ENCODE results near the gene CAP2. TPM values are rescaled to one million over a fixed set of nuclear protein-coding genes. Genes with fewer than 3 reads are reported as not detected.

The CAP2 gene
- total and polyA plus RNA-seq, 2 experiments from 2014 or later = 4.8 to 22.5 TPM

DNA sequence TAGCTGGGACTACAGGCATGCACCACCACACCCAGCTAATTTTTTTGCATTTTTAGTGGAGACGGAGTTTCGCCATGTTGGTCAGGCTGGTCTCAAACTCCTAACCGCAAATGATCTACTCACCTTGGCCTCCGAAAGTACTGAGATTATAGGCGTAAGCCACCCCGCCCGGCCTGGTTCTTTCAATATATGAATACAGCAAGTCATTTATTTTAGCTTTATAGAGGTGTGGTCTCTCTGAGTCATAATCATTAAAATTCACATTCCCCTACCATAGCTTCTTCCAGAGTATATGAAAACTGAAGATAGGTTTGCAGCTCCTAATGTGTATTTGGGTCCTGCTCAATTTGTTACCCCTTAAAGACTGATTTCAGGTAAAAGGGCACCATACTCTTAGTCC lies 118.2 kb downstream of the CAP2 start:
- no peaks in the 10 kb centered on the region for H3K9me2 ChIP-seq (ENCODE audit: insufficient read depth)
- no peaks in the 10 kb centered on the region for H4K20me1 ChIP-seq (ENCODE audit: insufficient read depth)
- in situ Hi-C loops (cut with MboI) = no loop called here
- no peak overlapping the region for H3K4me3 ChIP-seq
- H3K79me2 ChIP-seq (ENCODE audit: insufficient read depth) = no peaks in the 10 kb centered on the region
- WGBS, 2 experiments (ENCODE audit: low coverage in 1 of 2, low lambda C conversion rate in 2 of 2, missing lambda C conversion rate in 2 of 2) = 96 to 98% methylated on average over 7 of the region's 7 CpGs
- no peaks in the 10 kb centered on the region for H3F3A ChIP-seq (ENCODE audit: insufficient read depth)
- H3K4me2 ChIP-seq (ENCODE audit: unreplicated experiment) = no peak overlapping the region
- H3K4me1 ChIP-seq (ENCODE audit: insufficient read depth) = no peaks in the 10 kb centered on the region
- no peaks in the 10 kb centered on the region for H3K36me3 ChIP-seq (ENCODE audit: low read depth)
- H3K9me3 ChIP-seq (ENCODE audit: low read depth) = no peaks in the 10 kb centered on the region
- no peak overlapping the region for H3K9ac ChIP-seq
- DNase-seq = no peak
- no peak overlapping the region for H3K27ac ChIP-seq
- TF ChIP-seq EZH2 (IDR thresholded peaks at IDR 0.05; ENCODE audit: insufficient read depth, poor library complexity, severe bottlenecking) = no peak
- no peak for TF ChIP-seq EZH2phosphoT487 (IDR thresholded peaks at IDR 0.05; ENCODE audit: insufficient read depth, low read depth)
- no peak overlapping the region for H2AFZ ChIP-seq
- H3K27me3 ChIP-seq (replicated peaks; ENCODE audit: insufficient read depth) = no peaks in the 10 kb centered on the region

DNA sequence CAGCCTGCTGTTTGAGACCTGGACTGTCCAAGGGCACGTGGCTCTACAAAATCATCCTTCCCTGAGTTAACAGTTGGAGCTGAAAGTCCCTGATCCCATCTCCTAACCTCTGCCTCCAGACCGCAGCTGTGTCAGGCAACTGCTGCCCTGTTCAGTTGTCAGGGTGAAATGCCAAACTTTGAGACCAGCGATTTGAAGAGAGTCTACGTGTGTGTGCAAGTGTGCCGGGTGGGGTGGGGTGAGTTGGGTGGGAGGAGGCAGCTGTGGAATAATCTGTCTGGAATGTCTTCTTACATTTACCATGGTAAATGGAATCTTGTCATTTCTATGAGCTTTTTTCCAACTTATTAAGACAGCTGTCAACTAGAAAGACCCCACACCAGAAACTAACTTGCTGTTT lies 125.7 kb downstream of the CAP2 start:
- Histone ChIP-seq H2AFZ (no peak overlapping the region), H3K9me2 (ENCODE audit: insufficient read depth) (no peaks in the 10 kb centered on the region), H4K20me1 (ENCODE audit: insufficient read depth) (no peaks in the 10 kb centered on the region), H3K27me3 (replicated peaks; ENCODE audit: insufficient read depth) (no peaks in the 10 kb centered on the region), H3K9ac (no peak overlapping the region), H3K36me3 (ENCODE audit: low read depth) (no peaks in the 10 kb centered on the region), H3K9me3 (ENCODE audit: low read depth) (no peaks in the 10 kb centered on the region), H3K4me3 (no peak overlapping the region), H3K4me1 (ENCODE audit: insufficient read depth) (peaks cover 4% of the 10 kb centered on the region; the same call in 1 of the 2 replicates), H3K4me2 (ENCODE audit: unreplicated experiment) (no peak overlapping the region), H3F3A (ENCODE audit: insufficient read depth) (no peaks in the 10 kb centered on the region), H3K27ac (no peak overlapping the region), H3K79me2 (ENCODE audit: insufficient read depth) (no peaks in the 10 kb centered on the region)
- 74 to 76% methylated on average over 5 of the region's 5 CpGs for WGBS, 2 experiments (ENCODE audit: low coverage in 1 of 2, low lambda C conversion rate in 2 of 2, missing lambda C conversion rate in 2 of 2)
- in situ Hi-C loops (cut with MboI) = no loop called here
- TF ChIP-seq EZH2 (IDR thresholded peaks at IDR 0.05; ENCODE audit: insufficient read depth, poor library complexity, severe bottlenecking) = no peak
- peak; percentile 28 for DNase-seq

DNA sequence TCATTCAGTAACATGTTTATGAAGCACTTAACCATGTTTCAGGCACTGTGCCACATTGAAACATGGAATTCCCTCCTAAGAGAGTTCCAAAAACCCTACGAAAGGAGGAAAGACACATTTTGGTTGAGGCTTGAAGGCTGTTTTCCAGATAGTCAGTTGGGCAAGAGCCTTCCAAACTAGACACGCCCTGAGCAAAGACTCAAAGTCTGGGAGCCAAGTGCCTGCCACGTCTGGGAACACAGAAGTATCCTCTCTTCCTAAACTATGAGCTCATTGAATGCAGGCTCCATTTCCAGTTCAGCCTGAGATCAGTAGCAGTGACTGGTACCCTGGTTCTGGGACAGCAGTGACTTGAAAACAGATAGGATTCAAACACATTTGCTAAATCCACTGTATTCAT lies 132.2 kb downstream of the CAP2 start:
- in situ Hi-C loops (cut with MboI) = no loop called here
- TF ChIP-seq EZH2phosphoT487 (IDR thresholded peaks at IDR 0.05; ENCODE audit: insufficient read depth, low read depth) = no peak
- TF ChIP-seq EZH2 (IDR thresholded peaks at IDR 0.05; ENCODE audit: insufficient read depth, poor library complexity, severe bottlenecking) = no peak

DNA sequence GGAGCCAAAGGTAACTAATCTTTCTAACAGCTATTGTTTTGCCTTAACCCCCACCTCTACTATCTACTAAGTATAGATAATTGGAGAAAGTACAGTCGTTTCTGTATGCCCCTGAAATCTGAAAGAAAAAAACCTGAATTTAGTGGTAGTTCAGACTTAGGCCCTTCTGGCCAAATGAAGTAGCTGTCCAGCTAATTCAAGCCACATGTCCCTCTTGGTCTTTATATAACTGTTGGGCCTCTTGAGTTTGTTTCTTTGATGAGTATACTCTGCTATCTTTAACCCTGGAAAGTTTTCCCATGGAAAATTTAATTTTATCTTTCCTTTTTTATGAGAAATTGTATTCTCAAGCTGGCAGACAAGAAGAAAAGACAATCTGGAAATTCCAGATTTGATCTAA lies 133.7 kb downstream of the CAP2 start:
- Histone ChIP-seq H4K20me1 (ENCODE audit: insufficient read depth) (no peaks in the 10 kb centered on the region), H3K9ac (no peak overlapping the region), H3K27ac (no peak overlapping the region), H3K36me3 (ENCODE audit: low read depth) (no peaks in the 10 kb centered on the region), H3K9me2 (ENCODE audit: insufficient read depth) (no peaks in the 10 kb centered on the region), H3K9me3 (ENCODE audit: low read depth) (no peaks in the 10 kb centered on the region), H3K4me2 (ENCODE audit: unreplicated experiment) (no peak overlapping the region), H3K4me1 (ENCODE audit: insufficient read depth) (no peaks in the 10 kb centered on the region), H3K79me2 (ENCODE audit: insufficient read depth) (no peaks in the 10 kb centered on the region), H2AFZ (no peak overlapping the region), H3F3A (ENCODE audit: insufficient read depth) (no peaks in the 10 kb centered on the region), H3K4me3 (no peak overlapping the region), H3K27me3 (replicated peaks; ENCODE audit: insufficient read depth) (no peaks in the 10 kb centered on the region)
- peak; percentile 5 for DNase-seq
- WGBS, 2 experiments (ENCODE audit: low coverage in 1 of 2, low lambda C conversion rate in 2 of 2, missing lambda C conversion rate in 2 of 2) = 4 to 13% methylated on average over 1 of the region's 1 CpG
- in situ Hi-C loops (cut with MboI) = no loop called here
- TF ChIP-seq EZH2 (IDR thresholded peaks at IDR 0.05; ENCODE audit: insufficient read depth, poor library complexity, severe bottlenecking) (no peak), EZH2phosphoT487 (IDR thresholded peaks at IDR 0.05; ENCODE audit: insufficient read depth, low read depth) (no peak)

More for the DNA sequence above, 132.2 kb downstream of the CAP2 start:
- Histone ChIP-seq H3K9ac (no peak overlapping the region), H3K27me3 (replicated peaks; ENCODE audit: insufficient read depth) (no peaks in the 10 kb centered on the region), H3F3A (ENCODE audit: insufficient read depth) (no peaks in the 10 kb centered on the region), H3K36me3 (ENCODE audit: low read depth) (no peaks in the 10 kb centered on the region), H3K9me3 (ENCODE audit: low read depth) (no peaks in the 10 kb centered on the region), H3K27ac (no peak overlapping the region), H2AFZ (no peak overlapping the region), H3K9me2 (ENCODE audit: insufficient read depth) (no peaks in the 10 kb centered on the region), H3K4me3 (no peak overlapping the region), H4K20me1 (ENCODE audit: insufficient read depth) (no peaks in the 10 kb centered on the region), H3K4me1 (ENCODE audit: insufficient read depth) (no peaks in the 10 kb centered on the region), H3K4me2 (ENCODE audit: unreplicated experiment) (no peak overlapping the region), H3K79me2 (ENCODE audit: insufficient read depth) (no peaks in the 10 kb centered on the region)
- 17 to 31% methylated on average over 3 of the region's 3 CpGs for WGBS, 2 experiments (ENCODE audit: low coverage in 1 of 2, low lambda C conversion rate in 2 of 2, missing lambda C conversion rate in 2 of 2)
- peak; percentile 36 for DNase-seq

GRCh38 chr6:17530321-17530835 lies 137.0 kb downstream of the CAP2 start:
- Histone ChIP-seq H3K79me2 (ENCODE audit: insufficient read depth) (no peaks in the 10 kb centered on the region), H3K9me3 (ENCODE audit: low read depth) (no peaks in the 10 kb centered on the region), H3K4me3 (no peak overlapping the region), H3K27ac (no peak overlapping the region), H3K9ac (no peak overlapping the region), H2AFZ (no peak overlapping the region), H3F3A (ENCODE audit: insufficient read depth) (no peaks in the 10 kb centered on the region), H4K20me1 (ENCODE audit: insufficient read depth) (no peaks in the 10 kb centered on the region), H3K9me2 (ENCODE audit: insufficient read depth) (no peaks in the 10 kb centered on the region), H3K27me3 (replicated peaks; ENCODE audit: insufficient read depth) (no peaks in the 10 kb centered on the region), H3K4me2 (ENCODE audit: unreplicated experiment) (no peak overlapping the region), H3K36me3 (ENCODE audit: low read depth) (no peaks in the 10 kb centered on the region), H3K4me1 (ENCODE audit: insufficient read depth) (no peaks in the 10 kb centered on the region)
- TF ChIP-seq EZH2phosphoT487 (IDR thresholded peaks at IDR 0.05; ENCODE audit: insufficient read depth, low read depth) (no peak), EZH2 (IDR thresholded peaks at IDR 0.05; ENCODE audit: insufficient read depth, poor library complexity, severe bottlenecking) (no peak)
- no peak for DNase-seq
- in situ Hi-C loops (cut with MboI) = no loop called here
- 83 to 88% methylated on average over 3 of the region's 3 CpGs for WGBS, 2 experiments (ENCODE audit: low coverage in 1 of 2, low lambda C conversion rate in 2 of 2, missing lambda C conversion rate in 2 of 2)

All from GM23248 (cell line).